ENCODE measurements around the gene ANK3. TPM values are rescaled to one million over a fixed set of nuclear protein-coding genes. Genes with fewer than 3 reads are reported as not detected.

Gene ANK3
- total and polyA plus RNA-seq, 7 donors, result 11.6 to 170 (median 94.2) TPM

- H3K36me3 ChIP-seq (ENCODE audit: insufficient read depth in 1 of 2, low read depth in 1 of 2), result peaks cover 0 to 8% of the 10 kb centered on the region in 2 donors
- H3K27me3 ChIP-seq (ENCODE audit: insufficient read depth in 3 of 3, low read length in 2 of 3), result no peaks in the 10 kb centered on the region
- ATAC-seq (no peak), DNase-seq (no peak)
- WGBS, 3 donors, result 38 to 61% (median 46%) methylated on average over 1 of the region's 1 CpG
- H3K9me3 ChIP-seq, result no peaks in the 10 kb centered on the region
- intact Hi-C loops (cut with DNase I), result loop anchor here in 1 of 2 donors (10.0 kb wide), 1 partner anchor 87 kb away; no protein-coding TSS in a partner anchor
- no peak overlapping the region for H3K27ac ChIP-seq
- no peak for TF ChIP-seq CTCF (IDR thresholded peaks at IDR 0.05)
- no peaks in the 10 kb centered on the region for H3K4me1 ChIP-seq
- H3K4me3 ChIP-seq, result no peak overlapping the region
These were observed 112.0 kb downstream of the ANK3 start for GRCh38 chr10:60277656-60278055.

DNA sequence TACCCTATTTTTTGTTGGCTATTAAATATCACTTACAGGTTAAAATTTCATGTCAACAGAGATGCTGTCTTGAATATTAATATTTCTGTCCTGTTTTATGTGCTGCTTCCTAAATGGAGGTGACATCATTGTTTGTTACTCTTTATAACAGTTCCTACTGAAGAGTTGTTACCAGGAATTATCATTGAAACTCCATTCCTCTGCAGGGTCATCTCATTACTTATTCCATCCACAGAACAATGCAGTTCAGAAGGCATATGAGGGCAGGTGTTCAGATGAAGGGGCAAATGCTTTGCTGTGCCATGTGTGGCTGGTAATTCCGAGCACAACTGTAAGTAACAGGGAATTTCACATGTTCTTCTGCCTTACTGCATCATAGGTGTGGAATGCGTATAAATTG lies 113.4 kb downstream of the ANK3 start:
- Histone ChIP-seq H3K27me3 (ENCODE audit: insufficient read depth in 3 of 3, low read length in 2 of 3) (no peaks in the 10 kb centered on the region), H3K4me1 (no peaks in the 10 kb centered on the region), H3K4me3 (no peak overlapping the region), H3K9me3 (no peaks in the 10 kb centered on the region), H3K36me3 (ENCODE audit: insufficient read depth in 1 of 2, low read depth in 1 of 2) (peaks cover 0 to 8% of the 10 kb centered on the region in 2 donors), H3K27ac (no peak overlapping the region)
- DNase-seq (no peak), ATAC-seq (no peak)
- 76 to 88% (median 78%) methylated on average over 2 of the region's 2 CpGs for WGBS, 3 donors
- no peak for TF ChIP-seq CTCF (IDR thresholded peaks at IDR 0.05)
- intact Hi-C loops (cut with DNase I), result loop anchor here in 1 of 2 donors (10.0 kb wide), 1 partner anchor 89 kb away; no protein-coding TSS in a partner anchor

DNA sequence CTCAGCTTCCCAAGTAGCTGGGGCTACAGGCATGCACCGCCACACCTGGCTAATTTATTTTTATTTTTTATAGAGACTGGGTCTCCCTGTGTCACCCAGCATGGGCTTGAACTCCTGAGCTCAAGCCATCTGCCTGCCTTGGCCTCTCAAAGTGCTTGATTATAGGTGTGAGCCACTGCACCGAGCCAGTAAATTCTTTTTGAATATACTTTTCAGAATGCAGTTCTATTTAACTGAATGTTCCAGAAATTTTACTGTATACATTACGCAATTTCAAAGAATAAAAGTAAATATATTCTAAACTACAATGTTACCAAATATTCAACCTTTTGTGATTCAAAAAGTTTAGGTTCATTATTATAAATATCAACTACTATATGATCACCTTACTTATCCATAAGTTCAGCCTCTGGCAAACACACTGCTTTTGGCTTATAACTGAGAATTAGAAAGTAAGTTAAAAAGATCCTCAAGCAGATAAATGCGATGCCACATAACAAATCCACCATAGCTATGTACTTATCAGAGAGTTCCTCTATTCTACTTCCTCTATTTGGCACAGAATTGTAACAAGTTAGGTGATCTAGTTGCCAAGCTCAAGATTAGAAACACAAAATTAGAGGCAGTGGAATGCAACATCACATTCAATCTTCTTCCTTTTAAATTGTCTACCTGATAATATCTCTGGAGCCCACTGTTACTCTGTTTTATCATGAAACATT lies 118.2 kb downstream of the ANK3 start:
- intact Hi-C loops (cut with DNase I), result loop anchor here in 1 of 2 donors (10.0 kb wide), 1 partner anchor 93 kb away; no protein-coding TSS in a partner anchor
- H3K4me1 ChIP-seq, result peaks cover 6% of the 10 kb centered on the region
- no peak for ATAC-seq
- no peak overlapping the region for H3K27ac ChIP-seq
- no peaks in the 10 kb centered on the region for H3K9me3 ChIP-seq
- no peak for TF ChIP-seq CTCF (IDR thresholded peaks at IDR 0.05)
- no peak overlapping the region for H3K4me3 ChIP-seq
- no peaks in the 10 kb centered on the region for H3K36me3 ChIP-seq (ENCODE audit: insufficient read depth in 1 of 2, low read depth in 1 of 2)
- 88 to 96% (median 90%) methylated on average over 4 of the region's 4 CpGs for WGBS, 3 donors
- no peak for DNase-seq
- H3K27me3 ChIP-seq (ENCODE audit: insufficient read depth in 3 of 3, low read length in 2 of 3), result no peaks in the 10 kb centered on the region

DNA sequence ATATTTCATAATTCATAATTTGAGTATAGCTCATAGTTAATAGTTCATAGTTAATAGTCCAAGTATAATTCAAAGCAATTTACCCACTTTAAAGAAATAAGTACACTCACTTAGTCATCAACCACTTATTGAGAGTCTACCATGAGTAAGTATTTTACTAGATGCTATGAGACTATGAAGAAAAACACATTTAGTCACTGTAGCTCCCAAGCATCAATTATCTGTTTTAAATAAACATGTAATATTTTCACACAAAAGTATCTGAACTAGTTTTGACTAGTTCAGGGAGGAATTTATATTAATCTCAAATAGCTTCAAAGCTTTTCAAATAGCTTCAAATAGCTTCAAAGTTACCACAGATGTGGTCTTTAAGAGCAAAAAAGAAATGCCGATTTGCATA lies 119.2 kb downstream of the ANK3 start:
- TF ChIP-seq CTCF (IDR thresholded peaks at IDR 0.05), result no peak
- Histone ChIP-seq H3K4me3 (no peak overlapping the region), H3K27ac (no peak overlapping the region), H3K9me3 (no peaks in the 10 kb centered on the region), H3K36me3 (ENCODE audit: insufficient read depth in 1 of 2, low read depth in 1 of 2) (no peaks in the 10 kb centered on the region), H3K27me3 (ENCODE audit: insufficient read depth in 3 of 3, low read length in 2 of 3) (no peaks in the 10 kb centered on the region), H3K4me1 (peaks cover 6% of the 10 kb centered on the region)
- DNase-seq (no peak), ATAC-seq (no peak)
- intact Hi-C loops (cut with DNase I), result loop anchor here in 1 of 2 donors (10.0 kb wide), 1 partner anchor 94 kb away; no protein-coding TSS in a partner anchor
- 97 to 98% (median 97%) methylated on average over 1 of the region's 1 CpG for WGBS, 3 donors

Data from psoas muscle (tissue), 8 donors.